Measurements from ENCODE around the gene B3GLCT. TPM values are rescaled to one million over a fixed set of nuclear protein-coding genes. Genes with fewer than 3 reads are reported as not detected.
"Not testable (repeated sequence)": the region's sequence is repeated elsewhere in the genome, so short reads cannot be mapped to it uniquely, and the experiment has no call there.

Gene B3GLCT
- total RNA-seq, 1 experiment from 2014 or later: 1.7 TPM

- H3K36me3 Mint-ChIP-seq (ENCODE audit: insufficient read depth, unreplicated experiment): peaks cover 7% of the 10 kb centered on the region
- no peak overlapping the region for H3K27ac Mint-ChIP-seq (ENCODE audit: low read depth, unreplicated experiment)
- BruUV-seq (replicated peaks): no TSS peak
- H3K27me3 Mint-ChIP-seq (ENCODE audit: insufficient read depth, unreplicated experiment): no peaks in the 10 kb centered on the region
- TF ChIP-seq, protein P1, sequence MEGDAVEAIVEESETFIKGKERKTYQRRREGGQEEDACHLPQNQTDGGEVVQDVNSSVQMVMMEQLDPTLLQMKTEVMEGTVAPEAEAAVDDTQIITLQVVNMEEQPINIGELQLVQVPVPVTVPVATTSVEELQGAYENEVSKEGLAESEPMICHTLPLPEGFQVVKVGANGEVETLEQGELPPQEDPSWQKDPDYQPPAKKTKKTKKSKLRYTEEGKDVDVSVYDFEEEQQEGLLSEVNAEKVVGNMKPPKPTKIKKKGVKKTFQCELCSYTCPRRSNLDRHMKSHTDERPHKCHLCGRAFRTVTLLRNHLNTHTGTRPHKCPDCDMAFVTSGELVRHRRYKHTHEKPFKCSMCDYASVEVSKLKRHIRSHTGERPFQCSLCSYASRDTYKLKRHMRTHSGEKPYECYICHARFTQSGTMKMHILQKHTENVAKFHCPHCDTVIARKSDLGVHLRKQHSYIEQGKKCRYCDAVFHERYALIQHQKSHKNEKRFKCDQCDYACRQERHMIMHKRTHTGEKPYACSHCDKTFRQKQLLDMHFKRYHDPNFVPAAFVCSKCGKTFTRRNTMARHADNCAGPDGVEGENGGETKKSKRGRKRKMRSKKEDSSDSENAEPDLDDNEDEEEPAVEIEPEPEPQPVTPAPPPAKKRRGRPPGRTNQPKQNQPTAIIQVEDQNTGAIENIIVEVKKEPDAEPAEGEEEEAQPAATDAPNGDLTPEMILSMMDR (IDR thresholded peaks at IDR 0.05; ENCODE audit: unreplicated experiment): no peak
- intact Hi-C loops (cut with micrococcal nuclease): no loop called here
- H3K4me3 Mint-ChIP-seq (ENCODE audit: unreplicated experiment): no peak overlapping the region
- peaks cover 16% of the 10 kb centered on the region for H3K4me1 Mint-ChIP-seq (ENCODE audit: insufficient read depth, unreplicated experiment)
- H3K9me3 Mint-ChIP-seq (ENCODE audit: unreplicated experiment): peaks cover 14% of the 10 kb centered on the region
- POLR2A ChIA-PET: no interaction called here
- no peak for DNase-seq (ENCODE audit: unreplicated experiment)
- CTCF ChIA-PET: interaction anchor here (0.7 kb wide), 2 partner anchors 75 to 657 kb away, joined by 3 read pairs; no protein-coding TSS in a partner anchor
Observed at GRCh38 chr13:31175847-31176532, 23.8 kb upstream of the B3GLCT start.

- DNase-seq (ENCODE audit: unreplicated experiment); intact Hi-C loops (cut with micrococcal nuclease); H3K4me1 Mint-ChIP-seq (ENCODE audit: insufficient read depth, unreplicated experiment); H3K27me3 Mint-ChIP-seq (ENCODE audit: insufficient read depth, unreplicated experiment); H3K36me3 Mint-ChIP-seq (ENCODE audit: insufficient read depth, unreplicated experiment); H3K27ac Mint-ChIP-seq (ENCODE audit: low read depth, unreplicated experiment); POLR2A ChIA-PET; BruUV-seq (replicated peaks); H3K4me3 Mint-ChIP-seq (ENCODE audit: unreplicated experiment): not testable (repeated sequence)
- CTCF ChIA-PET: interaction anchor here (1.1 kb wide), 1 partner anchor 57 kb away, joined by 4 read pairs; no protein-coding TSS in a partner anchor
- H3K9me3 Mint-ChIP-seq (ENCODE audit: unreplicated experiment): peaks cover 14% of the 10 kb centered on the region
Observed at GRCh38 chr13:31177813-31178495, 21.8 kb upstream of the B3GLCT start.

DNA sequence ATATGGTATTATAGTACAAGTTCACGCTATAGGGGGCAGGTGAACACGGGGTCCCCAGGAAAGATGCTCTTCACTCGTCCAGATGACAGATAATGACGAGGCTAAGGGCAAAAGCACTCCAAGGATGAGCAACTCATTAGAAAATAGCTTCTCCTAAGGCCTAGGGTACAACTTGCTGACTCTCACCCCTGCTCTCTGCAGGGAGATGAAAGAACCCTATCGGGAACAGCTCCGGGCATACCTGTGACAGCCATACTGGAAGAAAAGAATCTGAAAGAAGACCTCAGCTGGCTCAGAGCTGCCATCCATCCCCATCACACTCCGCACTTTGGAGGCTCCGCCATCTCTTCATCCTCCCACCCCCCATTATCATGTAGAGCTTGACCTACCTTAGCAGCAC lies 20.5 kb upstream of the B3GLCT start:
- Mint-ChIP-seq H3K4me3 (ENCODE audit: unreplicated experiment) (no peak overlapping the region), H3K27ac (ENCODE audit: low read depth, unreplicated experiment) (no peak overlapping the region), H3K9me3 (ENCODE audit: unreplicated experiment) (peaks cover 14% of the 10 kb centered on the region), H3K27me3 (ENCODE audit: insufficient read depth, unreplicated experiment) (no peaks in the 10 kb centered on the region), H3K4me1 (ENCODE audit: insufficient read depth, unreplicated experiment) (no peaks in the 10 kb centered on the region), H3K36me3 (ENCODE audit: insufficient read depth, unreplicated experiment) (no peaks in the 10 kb centered on the region)
- DNase-seq (ENCODE audit: unreplicated experiment): no peak
- BruUV-seq (replicated peaks): no TSS peak
- POLR2A ChIA-PET: interaction anchor here (0.8 kb wide), 1 partner anchor 16 kb away, joined by 3 read pairs; no protein-coding TSS in a partner anchor
- intact Hi-C loops (cut with micrococcal nuclease): no loop called here
- TF ChIP-seq, protein P1 (IDR thresholded peaks at IDR 0.05; ENCODE audit: unreplicated experiment): no peak
- CTCF ChIA-PET: interaction anchor here (1.2 kb wide), 1 partner anchor 21 kb away, joined by 3 read pairs; the partner anchor contains the start of gene B3GLCT

DNA sequence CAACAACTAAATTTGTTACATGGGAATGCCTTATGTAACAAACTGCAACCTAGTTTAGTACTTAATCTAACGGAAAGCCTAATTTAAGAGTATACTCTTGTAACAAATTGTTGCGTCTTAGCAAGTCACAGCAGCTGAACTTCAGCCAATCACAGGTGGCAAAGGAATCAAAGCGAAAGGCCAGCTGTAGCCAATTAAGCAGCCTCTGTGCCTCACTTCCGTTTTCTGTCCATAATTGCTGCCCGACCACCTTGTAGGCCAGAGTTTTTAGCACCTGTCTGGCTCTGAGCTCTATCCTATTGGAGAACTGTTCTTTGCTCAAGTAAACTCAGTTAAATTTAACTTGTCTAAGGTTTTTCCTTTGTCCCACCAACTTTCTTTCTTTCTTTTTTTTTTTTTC lies 20.0 kb upstream of the B3GLCT start:
- Mint-ChIP-seq H3K36me3 (ENCODE audit: insufficient read depth, unreplicated experiment) (no peaks in the 10 kb centered on the region), H3K27ac (ENCODE audit: low read depth, unreplicated experiment) (no peak overlapping the region), H3K9me3 (ENCODE audit: unreplicated experiment) (peaks cover 14% of the 10 kb centered on the region), H3K4me1 (ENCODE audit: insufficient read depth, unreplicated experiment) (no peaks in the 10 kb centered on the region), H3K4me3 (ENCODE audit: unreplicated experiment) (no peak overlapping the region), H3K27me3 (ENCODE audit: insufficient read depth, unreplicated experiment) (no peaks in the 10 kb centered on the region)
- POLR2A ChIA-PET: interaction anchor here (0.7 to 0.8 kb wide), 2 partner anchors 9 to 16 kb away, joined by 3 read pairs; no protein-coding TSS in a partner anchor
- DNase-seq (ENCODE audit: unreplicated experiment): no peak
- CTCF ChIA-PET: interaction anchor here (1.2 kb wide), 1 partner anchor 20 kb away, joined by 3 read pairs; the partner anchor contains the start of gene B3GLCT
- TF ChIP-seq, protein P1 (IDR thresholded peaks at IDR 0.05; ENCODE audit: unreplicated experiment): no peak
- no TSS peak for BruUV-seq (replicated peaks)
- intact Hi-C loops (cut with micrococcal nuclease): no loop called here

Measured in MCF 10A (cell line).